ENCODE data around the gene ITGB4. TPM values are rescaled to one million over a fixed set of nuclear protein-coding genes. Genes with fewer than 3 reads are reported as not detected.

The ITGB4 gene
- total RNA-seq, 3 donors from 2014 or later = 153 to 307 (median 246) TPM

- intact Hi-C loops (cut with DNase I, micrococcal nuclease) = no loop called here
- H3K9me3 ChIP-seq = no peaks in the 10 kb centered on the region
- peaks cover 3% of the 10 kb centered on the region for H3K36me3 ChIP-seq (ENCODE audit: low read depth)
- ATAC-seq (no peak), DNase-seq (peak in 2 of 3 donors; percentile 28 to 50)
- H3K4me1 ChIP-seq (ENCODE audit: low read depth) = peaks cover 9% of the 10 kb centered on the region
- TF ChIP-seq CTCF (IDR thresholded peaks at IDR 0.05) = no peak
- H3K4me3 ChIP-seq = no peak overlapping the region
Observed at GRCh38 chr17:75762513-75763268, 41.4 kb downstream of the ITGB4 start.

GRCh38 chr17:75763269-75763607 lies 42.0 kb downstream of the ITGB4 start:
- no peak overlapping the region for H3K4me3 ChIP-seq
- no peaks in the 10 kb centered on the region for H3K36me3 ChIP-seq (ENCODE audit: low read depth)
- peaks cover 9% of the 10 kb centered on the region for H3K4me1 ChIP-seq (ENCODE audit: low read depth)
- ATAC-seq (no peak), DNase-seq (no peak)
- intact Hi-C loops (cut with DNase I, micrococcal nuclease) = no loop called here
- TF ChIP-seq CTCF (IDR thresholded peaks at IDR 0.05) = no peak
- no peaks in the 10 kb centered on the region for H3K9me3 ChIP-seq

- peak in 1 of 3 donors; percentile 47 for DNase-seq
- Histone ChIP-seq H3K4me1 (ENCODE audit: low read depth) (peaks cover 9% of the 10 kb centered on the region), H3K36me3 (ENCODE audit: low read depth) (no peaks in the 10 kb centered on the region), H3K4me3 (no peak overlapping the region), H3K9me3 (no peaks in the 10 kb centered on the region)
- TF ChIP-seq CTCF (IDR thresholded peaks at IDR 0.05) = no peak
- ATAC-seq = peak; percentile 18
- intact Hi-C loops (cut with DNase I, micrococcal nuclease) = no loop called here
Observed at GRCh38 chr17:75763613-75764416, 42.6 kb downstream of the ITGB4 start.

- intact Hi-C loops (cut with DNase I, micrococcal nuclease) = no loop called here
- H3K4me1 ChIP-seq (ENCODE audit: low read depth) = peaks cover 11% of the 10 kb centered on the region
- ATAC-seq (no peak), DNase-seq (no peak)
- TF ChIP-seq CTCF (IDR thresholded peaks at IDR 0.05) = no peak
- H3K9me3 ChIP-seq = no peaks in the 10 kb centered on the region
- H3K4me3 ChIP-seq = peak overlapping the region; percentile 22
- no peaks in the 10 kb centered on the region for H3K36me3 ChIP-seq (ENCODE audit: low read depth)
Observed at GRCh38 chr17:75764417-75764710, 43.1 kb downstream of the ITGB4 start.

DNA sequence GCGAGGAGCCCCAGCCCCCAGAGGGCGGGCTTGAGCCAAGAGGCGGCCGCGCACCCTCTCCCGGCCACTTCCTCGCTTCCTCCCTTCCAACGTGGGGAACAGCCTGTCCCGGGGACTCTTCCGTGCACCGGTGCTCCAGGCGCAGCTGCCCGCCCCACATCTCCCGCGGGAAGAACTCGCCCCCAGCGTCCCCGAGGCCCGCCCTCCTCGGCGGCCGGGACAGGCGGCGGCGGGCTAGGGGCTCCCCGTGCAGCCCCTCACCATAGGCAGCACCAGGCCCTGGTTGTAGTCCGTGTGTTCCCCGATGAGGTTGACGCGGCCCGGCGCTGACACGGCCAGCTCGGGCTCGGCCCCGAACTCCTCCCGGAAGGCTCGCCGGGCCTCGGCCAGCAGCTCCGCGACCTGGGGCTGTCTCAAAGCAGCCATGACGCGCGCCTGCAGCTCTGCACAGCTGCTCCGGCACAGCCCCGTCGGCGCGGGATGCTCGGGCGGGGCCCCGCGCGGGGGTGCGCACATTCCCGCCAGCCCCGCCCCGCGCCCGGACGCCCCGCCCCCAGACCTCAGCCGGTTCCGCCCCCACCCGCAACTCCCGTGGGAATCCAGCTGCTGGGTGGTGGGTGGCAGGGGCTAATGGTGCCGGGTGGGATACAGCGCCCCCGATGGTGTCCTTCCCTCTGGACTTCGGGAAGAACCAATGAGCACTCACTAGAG lies 43.6 kb downstream of the ITGB4 start, which contains the start of gene GALK1:
Gene GALK1, minus strand, starts transcription at position 482 of the 711 bp plus-strand sequence. Its CDS starts 56 bp downstream, at position 426.
- DNase-seq = peak; percentile 85 to 89 (median 86)
- H3K4me1 ChIP-seq (ENCODE audit: low read depth) = peaks cover 16% of the 10 kb centered on the region
- TF ChIP-seq CTCF (IDR thresholded peaks at IDR 0.05) = no peak
- peak within 1 kb of the TSS; percentile 22 for H3K4me3 ChIP-seq
- H3K36me3 ChIP-seq (ENCODE audit: low read depth) = no peaks in the 10 kb centered on the region
- H3K9me3 ChIP-seq = no peaks in the 10 kb centered on the region
- ATAC-seq = peak; percentile 86
- intact Hi-C loops (cut with DNase I, micrococcal nuclease) = no loop called here

All from mucosa of descending colon (tissue), 3 donors.